Smooth muscle cell (in vitro differentiated cells): ENCODE measurements around the gene ZNF775. TPM values are rescaled to one million over a fixed set of nuclear protein-coding genes. Genes with fewer than 3 reads are reported as not detected.
A peak's percentile ranks its signal among the peaks of the same experiment; 100 is the strongest.

Experiments
- DNase-seq: peaks from one replicate; lab custom pipeline; 2025; ENCODE audit not compliant: unreplicated experiment; lab: John Stamatoyannopoulos, UW
- H2AFZ ChIP-seq: fragments of 200-600 bp; sonication (generic); 2 replicates; pipeline ENCODE4 v1.6.0; 2016; ENCODE audit warnings: antibody characterized with exemption, low read depth, mild to moderate bottlenecking
- H3F3A ChIP-seq: fragments of 200-600 bp; sonication (generic); 2 replicates; pipeline ENCODE4 v1.6.0; 2017; ENCODE audit warnings: antibody characterized with exemption, low read depth
- H3K27ac ChIP-seq: fragments of 200-600 bp; sonication (generic); 2 replicates; pipeline ENCODE4 v1.5.1; 2016; ENCODE audit warnings: low read depth, mild to moderate bottlenecking
- H3K27me3 ChIP-seq: fragments of 200-600 bp; sonication (generic); 2 replicates; pipeline ENCODE4 v1.6.1; 2016; ENCODE audit warnings: low read depth, mild to moderate bottlenecking
- H3K36me3 ChIP-seq: fragments of 200-600 bp; sonication (generic); 2 replicates; pipeline ENCODE4 v1.5.1; 2016; ENCODE audit warnings: low read depth
- H3K4me1 ChIP-seq: fragments of 200-600 bp; sonication (generic); 2 replicates; pipeline ENCODE4 v1.5.1; 2016; ENCODE audit warnings: low read depth
- H3K4me2 ChIP-seq: fragments of 200-600 bp; sonication (generic); 2 replicates; pipeline ENCODE4 v1.6.0; 2016; ENCODE audit warnings: mild to moderate bottlenecking
- H3K4me3 ChIP-seq: fragments of 200-600 bp; sonication (generic); 2 replicates; pipeline ENCODE4 v1.5.1; 2016; ENCODE audit warnings: mild to moderate bottlenecking
- H3K79me2 ChIP-seq: fragments of 200-600 bp; sonication (generic); 2 replicates; pipeline ENCODE4 v1.6.0; 2016; ENCODE audit warnings: low read depth, mild to moderate bottlenecking
- H3K9ac ChIP-seq: fragments of 200-600 bp; sonication (generic); 2 replicates; pipeline ENCODE4 v1.6.0; 2016; ENCODE audit warnings: low read depth
- H3K9me3 ChIP-seq: fragments of 200-600 bp; sonication (generic); replicated peaks from 2 replicates; pipeline ENCODE4 v1.5.1; 2016; ENCODE audit warnings: low read depth
- H4K20me1 ChIP-seq: fragments of 200-600 bp; sonication (generic); 2 replicates; pipeline ENCODE4 v1.6.0; 2016; ENCODE audit warnings: low read depth
- CTCF ChIP-seq: fragments of 200-600 bp; sonication (generic); IDR thresholded peaks from 2 replicates; pipeline ENCODE4 v1.5.1; 2017; ENCODE audit warnings: borderline replicate concordance, mild to moderate bottlenecking, antibody characterized with exemption; ENCODE audit not compliant: insufficient read depth, poor library complexity, severe bottlenecking
- WGBS: methylation state at CpG from one replicate; pipeline ENCODE4 v1.1.7; 2016; ENCODE audit warnings: low lambda C conversion rate; 5-methylcytosine and 5-hydroxymethylcytosine counted together
- polyA plus RNA-seq: library from polyadenylated mRNA; unstranded; fragments of >200 nt; fragmentation: Nextera tagmentation; extraction: Ambion mirVana; gene quantifications from 2 replicates; pipeline ENCODE4 v1.2.1, GENCODE V29; 2016
- total RNA-seq: library from RNA; depleted of rRNA; stranded (reverse); fragments of >200 nt; gene quantifications from 2 replicates; pipeline ENCODE4 v1.2.3, GENCODE V29; 2014

ZNF775 gene
- total and polyA plus RNA-seq, 2 experiments from 2014 or later = 5.9 to 23.8 TPM

- Histone ChIP-seq H3K4me2 (peak overlapping the region; percentile 21), H3F3A (no peaks in the 10 kb centered on the region), H4K20me1 (no peaks in the 10 kb centered on the region), H2AFZ (no peak overlapping the region), H3K4me3 (no peak overlapping the region), H3K9ac (no peak overlapping the region), H3K27me3 (no peaks in the 10 kb centered on the region), H3K9me3 (no peaks in the 10 kb centered on the region), H3K36me3 (no peaks in the 10 kb centered on the region), H3K27ac (no peak overlapping the region), H3K4me1 (peaks cover 10% of the 10 kb centered on the region), H3K79me2 (no peaks in the 10 kb centered on the region)
- TF ChIP-seq CTCF = no peak
- WGBS = 57% methylated on average over 14 of the region's 14 CpGs
- no peak for DNase-seq
These were observed 51.4 kb downstream of the ZNF775 start for GRCh38 chr7:150430465-150431085.

GRCh38 chr7:150431839-150432658 is 52.9 kb downstream of the ZNF775 start:
- Histone ChIP-seq H3K4me2 (no peak overlapping the region), H3K27me3 (no peaks in the 10 kb centered on the region), H3K4me1 (peaks cover 10% of the 10 kb centered on the region), H2AFZ (no peak overlapping the region), H3K4me3 (no peak overlapping the region), H3K79me2 (no peaks in the 10 kb centered on the region), H4K20me1 (no peaks in the 10 kb centered on the region), H3F3A (no peaks in the 10 kb centered on the region), H3K9ac (no peak overlapping the region), H3K27ac (no peak overlapping the region), H3K9me3 (no peaks in the 10 kb centered on the region), H3K36me3 (no peaks in the 10 kb centered on the region)
- 92% methylated on average over 7 of the region's 7 CpGs for WGBS
- DNase-seq = no peak
- TF ChIP-seq CTCF = no peak

GRCh38 chr7:150432915-150433892 is 54.1 kb downstream of the ZNF775 start:
- WGBS = 88% methylated on average over 14 of the region's 14 CpGs
- H3K4me2 ChIP-seq = no peak overlapping the region
- no peaks in the 10 kb centered on the region for H3K9me3 ChIP-seq
- H3K9ac ChIP-seq = no peak overlapping the region
- no peaks in the 10 kb centered on the region for H3K36me3 ChIP-seq
- no peak overlapping the region for H2AFZ ChIP-seq
- no peak overlapping the region for H3K4me3 ChIP-seq
- no peak overlapping the region for H3K27ac ChIP-seq
- H3F3A ChIP-seq = no peaks in the 10 kb centered on the region
- DNase-seq = no peak
- no peaks in the 10 kb centered on the region for H3K27me3 ChIP-seq
- H3K79me2 ChIP-seq = no peaks in the 10 kb centered on the region
- H3K4me1 ChIP-seq = peaks cover 10% of the 10 kb centered on the region
- TF ChIP-seq CTCF = no peak
- H4K20me1 ChIP-seq = no peaks in the 10 kb centered on the region
